ENCODE data around the gene KIRREL3. TPM values are rescaled to one million over a fixed set of nuclear protein-coding genes. Genes with fewer than 3 reads are reported as not detected.

Gene KIRREL3
- total RNA-seq, 1 donor from 2014 or later: not detected

GRCh38 chr11:126413843-126414405 lies 586.6 kb downstream of the KIRREL3 start:
- Histone ChIP-seq H3K4me3 (no peak overlapping the region), H3K36me3 (peaks cover 10% of the 10 kb centered on the region), H3K27me3 (no peaks in the 10 kb centered on the region), H3K4me1 (peaks cover 43% of the 10 kb centered on the region), H3K27ac (peak overlapping the region; percentile 62), H3K9me3 (no peaks in the 10 kb centered on the region)
- no peak for TF ChIP-seq CTCF (IDR thresholded peaks at IDR 0.05)
- ATAC-seq: no peak
- intact Hi-C loops (cut with DNase I): no loop called here
- DNase-seq: no peak

- H3K27ac ChIP-seq: peak overlapping the region; percentile 62
- no peak for DNase-seq
- intact Hi-C loops (cut with DNase I): no loop called here
- no peaks in the 10 kb centered on the region for H3K9me3 ChIP-seq
- no peak for ATAC-seq
- no peak for TF ChIP-seq CTCF (IDR thresholded peaks at IDR 0.05)
- no peaks in the 10 kb centered on the region for H3K27me3 ChIP-seq
- H3K4me3 ChIP-seq: no peak overlapping the region
- peaks cover 40% of the 10 kb centered on the region for H3K4me1 ChIP-seq
- H3K36me3 ChIP-seq: peaks cover 14% of the 10 kb centered on the region
Measured at GRCh38 chr11:126413426-126413825, 587.1 kb downstream of the KIRREL3 start.

GRCh38 chr11:126411971-126412381 lies 588.6 kb downstream of the KIRREL3 start:
- ATAC-seq: no peak
- H3K27me3 ChIP-seq: no peaks in the 10 kb centered on the region
- no peaks in the 10 kb centered on the region for H3K9me3 ChIP-seq
- peaks cover 36% of the 10 kb centered on the region for H3K4me1 ChIP-seq
- intact Hi-C loops (cut with DNase I): no loop called here
- no peak overlapping the region for H3K4me3 ChIP-seq
- peak; percentile 20 for TF ChIP-seq CTCF (IDR thresholded peaks at IDR 0.05)
- peaks cover 25% of the 10 kb centered on the region for H3K36me3 ChIP-seq
- H3K27ac ChIP-seq: peak overlapping the region; percentile 17
- DNase-seq: no peak

DNA sequence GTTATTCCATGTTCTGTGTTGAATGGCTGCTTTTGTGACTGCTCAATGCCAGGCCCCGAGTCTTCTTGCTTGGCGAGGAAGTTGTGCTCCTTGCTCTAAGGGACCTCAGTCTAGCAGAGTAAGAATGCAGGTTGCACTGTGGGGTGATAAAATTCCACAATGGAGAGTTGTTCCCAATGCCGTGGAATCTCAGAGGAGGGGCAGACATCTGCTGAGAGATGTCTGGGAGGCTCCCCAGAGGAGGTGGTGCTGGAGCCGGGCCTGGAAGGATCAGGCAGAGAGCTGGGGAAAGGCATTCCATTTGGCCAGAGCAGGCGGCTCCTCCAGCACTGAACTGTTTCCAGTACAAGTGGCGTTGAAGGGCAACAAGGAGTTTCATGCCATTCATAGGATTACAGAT lies 589.9 kb downstream of the KIRREL3 start:
- peak; percentile 71 for ATAC-seq
- TF ChIP-seq CTCF (IDR thresholded peaks at IDR 0.05): no peak
- Histone ChIP-seq H3K27ac (peak overlapping the region; percentile 26), H3K9me3 (no peaks in the 10 kb centered on the region), H3K27me3 (no peaks in the 10 kb centered on the region), H3K36me3 (peaks cover 29% of the 10 kb centered on the region), H3K4me3 (no peak overlapping the region), H3K4me1 (peaks cover 24% of the 10 kb centered on the region)
- intact Hi-C loops (cut with DNase I): no loop called here
- DNase-seq: no peak

GRCh38 chr11:126409620-126409985 lies 591.0 kb downstream of the KIRREL3 start:
- ATAC-seq: no peak
- no peak for TF ChIP-seq CTCF (IDR thresholded peaks at IDR 0.05)
- H3K27me3 ChIP-seq: no peaks in the 10 kb centered on the region
- H3K36me3 ChIP-seq: peaks cover 29% of the 10 kb centered on the region
- intact Hi-C loops (cut with DNase I): no loop called here
- H3K4me1 ChIP-seq: peaks cover 17% of the 10 kb centered on the region
- no peak overlapping the region for H3K27ac ChIP-seq
- no peak overlapping the region for H3K4me3 ChIP-seq
- H3K9me3 ChIP-seq: no peaks in the 10 kb centered on the region
- DNase-seq: no peak
